ENCODE results near the gene CRYZ. TPM values are rescaled to one million over a fixed set of nuclear protein-coding genes. Genes with fewer than 3 reads are reported as not detected.

CRYZ gene
- total and polyA plus RNA-seq, 2 of the 4 experiments (the other 2 are of a cell fraction) = 40.6 to 43.4 TPM

DNA sequence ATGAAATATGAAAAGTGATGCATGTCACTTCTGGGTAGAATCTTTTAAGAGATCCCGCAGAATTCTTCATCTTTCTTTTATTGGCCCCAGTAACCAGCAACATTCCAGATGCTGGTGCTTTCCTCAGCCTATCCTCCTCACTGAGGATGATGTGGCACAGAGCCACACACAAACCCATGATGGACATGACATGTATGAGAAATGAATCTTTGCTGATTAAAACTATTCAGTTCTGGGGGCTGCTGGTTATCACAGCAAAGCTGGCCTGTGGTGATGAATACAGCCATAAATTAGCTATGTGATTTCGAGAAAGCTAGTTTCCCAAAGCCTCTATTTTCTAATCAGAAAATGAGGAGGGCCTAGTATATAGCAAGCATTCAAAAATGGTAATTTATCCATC lies 51.0 kb downstream of the CRYZ start:
- H2AK9ac ChIP-seq (replicated peaks; ENCODE audit: low read depth, low read length, poor library complexity) = no peak overlapping the region
- no peak overlapping the region for H3K27ac ChIP-seq (ENCODE audit: insufficient read depth, low read length)
- H2AK5ac ChIP-seq (ENCODE audit: low read depth, low read length) = no peak overlapping the region
- no peak overlapping the region for H2BK20ac ChIP-seq (ENCODE audit: low read depth, low read length)
- BruUV-seq (replicated peaks) = no TSS peak
- no peak overlapping the region for H3K56ac ChIP-seq (ENCODE audit: extremely low read depth, insufficient read depth, low read length)
- no peaks in the 10 kb centered on the region for H3K79me1 ChIP-seq (ENCODE audit: low read depth in 1 of 2, low read length in 2 of 2)
- no peak overlapping the region for H3K4me3 ChIP-seq (ENCODE audit: insufficient read depth, low read depth, low read length)
- dilution Hi-C loops (cut with HindIII; ENCODE audit: low sequenced_read_pairs, unreplicated experiment) = no loop called here
- no peak overlapping the region for H3K23ac ChIP-seq (ENCODE audit: low read depth, low read length)
- ChIA-PET CTCF (interaction anchor here (1.3 kb wide), 1 partner anchor 8 kb away, joined by 5 read pairs; no protein-coding TSS in a partner anchor), POLR2A (ENCODE audit: unreplicated experiment) (no interaction called here)
- no peak overlapping the region for H2AFZ ChIP-seq (replicated peaks; ENCODE audit: low read length, poor library complexity)
- no peak overlapping the region for H3K4ac ChIP-seq (ENCODE audit: low read depth, low read length)
- TF ChIP-seq, protein P1, sequence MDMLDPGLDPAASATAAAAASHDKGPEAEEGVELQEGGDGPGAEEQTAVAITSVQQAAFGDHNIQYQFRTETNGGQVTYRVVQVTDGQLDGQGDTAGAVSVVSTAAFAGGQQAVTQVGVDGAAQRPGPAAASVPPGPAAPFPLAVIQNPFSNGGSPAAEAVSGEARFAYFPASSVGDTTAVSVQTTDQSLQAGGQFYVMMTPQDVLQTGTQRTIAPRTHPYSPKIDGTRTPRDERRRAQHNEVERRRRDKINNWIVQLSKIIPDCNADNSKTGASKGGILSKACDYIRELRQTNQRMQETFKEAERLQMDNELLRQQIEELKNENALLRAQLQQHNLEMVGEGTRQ (IDR thresholded peaks at IDR 0.05; ENCODE audit: low read depth, low read length) = no peak
- TF ChIP-seq MAFK (IDR thresholded peaks at IDR 0.05; ENCODE audit: low read depth, low read length) (no peak), RCOR1 (IDR thresholded peaks at IDR 0.05; ENCODE audit: insufficient replicate concordance, low read length) (no peak), CEBPB (IDR thresholded peaks at IDR 0.05; ENCODE audit: low read depth, low read length) (no peak), RFX5 (IDR thresholded peaks at IDR 0.05; ENCODE audit: low read depth, low read length) (no peak), RAD21 (IDR thresholded peaks at IDR 0.05; ENCODE audit: low read length) (no peak), MXI1 (IDR thresholded peaks at IDR 0.05; ENCODE audit: borderline replicate concordance, low read depth, low read length) (no peak), BHLHE40 (IDR thresholded peaks at IDR 0.05; ENCODE audit: low read depth, low read length) (no peak), CHD1 (IDR thresholded peaks at IDR 0.05; ENCODE audit: low read depth, low read length) (no peak), SMC3 (IDR thresholded peaks at IDR 0.05; ENCODE audit: low read depth, low read length) (no peak), POLR2A (IDR thresholded peaks at IDR 0.05; ENCODE audit: low read depth, low read length) (no peak), MAZ (IDR thresholded peaks at IDR 0.05; ENCODE audit: borderline replicate concordance, low read depth, low read length) (no peak), ELK1 (IDR thresholded peaks at IDR 0.05; ENCODE audit: borderline replicate concordance, low read depth, low read length) (no peak), NFE2L2 (IDR thresholded peaks at IDR 0.05; ENCODE audit: low read depth, low read length) (no peak), FOS (IDR thresholded peaks at IDR 0.05; ENCODE audit: low read depth, low read length) (no peak)
- TF ChIP-seq, protein P2, sequence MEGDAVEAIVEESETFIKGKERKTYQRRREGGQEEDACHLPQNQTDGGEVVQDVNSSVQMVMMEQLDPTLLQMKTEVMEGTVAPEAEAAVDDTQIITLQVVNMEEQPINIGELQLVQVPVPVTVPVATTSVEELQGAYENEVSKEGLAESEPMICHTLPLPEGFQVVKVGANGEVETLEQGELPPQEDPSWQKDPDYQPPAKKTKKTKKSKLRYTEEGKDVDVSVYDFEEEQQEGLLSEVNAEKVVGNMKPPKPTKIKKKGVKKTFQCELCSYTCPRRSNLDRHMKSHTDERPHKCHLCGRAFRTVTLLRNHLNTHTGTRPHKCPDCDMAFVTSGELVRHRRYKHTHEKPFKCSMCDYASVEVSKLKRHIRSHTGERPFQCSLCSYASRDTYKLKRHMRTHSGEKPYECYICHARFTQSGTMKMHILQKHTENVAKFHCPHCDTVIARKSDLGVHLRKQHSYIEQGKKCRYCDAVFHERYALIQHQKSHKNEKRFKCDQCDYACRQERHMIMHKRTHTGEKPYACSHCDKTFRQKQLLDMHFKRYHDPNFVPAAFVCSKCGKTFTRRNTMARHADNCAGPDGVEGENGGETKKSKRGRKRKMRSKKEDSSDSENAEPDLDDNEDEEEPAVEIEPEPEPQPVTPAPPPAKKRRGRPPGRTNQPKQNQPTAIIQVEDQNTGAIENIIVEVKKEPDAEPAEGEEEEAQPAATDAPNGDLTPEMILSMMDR (conservative IDR thresholded peaks at IDR 0.05; ENCODE audit: low read depth, low read length) = no peak
- H4K20me1 ChIP-seq (ENCODE audit: insufficient read depth, low read length) = no peaks in the 10 kb centered on the region
- H2BK15ac ChIP-seq (ENCODE audit: low read depth, low read length) = no peak overlapping the region
- intact Hi-C loops (cut with micrococcal nuclease) = no loop called here
- no peaks in the 10 kb centered on the region for H3K36me3 ChIP-seq (ENCODE audit: control insufficient read depth, insufficient read depth, low read length)
- no peak overlapping the region for H3K4me2 ChIP-seq (ENCODE audit: low read depth, low read length)
- no CpG with 5 or more reads among the region's 2 CpGs for WGBS, 2 experiments (ENCODE audit: extremely low coverage in 2 of 2, insufficient read length in 1 of 2)
- H4K91ac ChIP-seq (ENCODE audit: insufficient read depth, low read depth, low read length) = no peak overlapping the region
- H2BK5ac ChIP-seq (ENCODE audit: low read depth, low read length, poor library complexity, severe bottlenecking) = no peak overlapping the region
- no peaks in the 10 kb centered on the region for H3K9me1 ChIP-seq (ENCODE audit: insufficient read depth, low read length)
- H4K8ac ChIP-seq (ENCODE audit: low read depth in 2 of 2, low read length in 2 of 2) = no peak overlapping the region
- H3K27me3 ChIP-seq (ENCODE audit: control insufficient read depth, insufficient read depth, low read length) = no peaks in the 10 kb centered on the region
- no peaks in the 10 kb centered on the region for H3K9me3 ChIP-seq (ENCODE audit: control insufficient read depth, insufficient read depth, low read length)
- no peak overlapping the region for H3K14ac ChIP-seq (replicated peaks; ENCODE audit: low read depth, low read length)
- ATAC-seq (ENCODE audit: low read depth) = no peak
- no peak overlapping the region for H3K9ac ChIP-seq (ENCODE audit: low read depth, low read length)
- no peak overlapping the region for H3K18ac ChIP-seq (ENCODE audit: low read depth, low read length)
- in situ Hi-C loops (cut with MboI; ENCODE audit: low sequenced_read_pairs) = no loop called here
- no peak overlapping the region for H2BK120ac ChIP-seq (ENCODE audit: low read depth, low read length)
- no peak for DNase-seq
- H3K4me1 ChIP-seq (ENCODE audit: control insufficient read depth, insufficient read depth, low read length) = no peaks in the 10 kb centered on the region
- no peak overlapping the region for H4K5ac ChIP-seq (ENCODE audit: low read depth, low read length)

All from IMR-90 (cell line).